ENCODE data around the gene KIF21B.
"Not testable (repeated sequence)": the region's sequence is repeated elsewhere in the genome, so short reads cannot be mapped to it uniquely, and the experiment has no call there.

KIF21B gene

GRCh38 chr1:200965111-200965805 lies 58.3 kb downstream of the KIF21B start:
- Mint-ChIP-seq H3K4me3 (no peak overlapping the region), H3K27me3 (no peaks in the 10 kb centered on the region), H3K4me1 (peaks cover 18% of the 10 kb centered on the region), H3K9me3 (no peaks in the 10 kb centered on the region), H3K27ac (peak overlapping the region in 1 of 2 donors; percentile 28)
- ATAC-seq, result no peak
- no peak for DNase-seq

GRCh38 chr1:200963888-200964287 lies 59.6 kb downstream of the KIF21B start:
- not testable (repeated sequence) for H3K27me3 Mint-ChIP-seq

GRCh38 chr1:200963076-200963475 lies 60.4 kb downstream of the KIF21B start:
- Mint-ChIP-seq H3K9me3 (no peaks in the 10 kb centered on the region), H3K4me3 (no peak overlapping the region), H3K4me1 (no peaks in the 10 kb centered on the region), H3K27me3 (no peaks in the 10 kb centered on the region), H3K27ac (peak overlapping the region; percentile 6 to 67)
- ATAC-seq (no peak), DNase-seq (no peak)

More at GRCh38 chr1:200963888-200964287, 59.6 kb downstream of the KIF21B start:
- ATAC-seq, H3K4me1 Mint-ChIP-seq, H3K27ac Mint-ChIP-seq, H3K4me3 Mint-ChIP-seq, DNase-seq, H3K9me3 Mint-ChIP-seq: not testable (repeated sequence)

GRCh38 chr1:200962631-200963030 lies 60.9 kb downstream of the KIF21B start:
- H3K4me1 Mint-ChIP-seq, result no peaks in the 10 kb centered on the region
- DNase-seq (no peak), ATAC-seq (no peak)
- H3K27ac Mint-ChIP-seq, result peak overlapping the region; percentile 6 to 67
- H3K4me3 Mint-ChIP-seq, result no peak overlapping the region
- no peaks in the 10 kb centered on the region for H3K9me3 Mint-ChIP-seq
- H3K27me3 Mint-ChIP-seq, result no peaks in the 10 kb centered on the region

- H3K9me3 Mint-ChIP-seq, H3K27me3 Mint-ChIP-seq, H3K4me1 Mint-ChIP-seq, H3K4me3 Mint-ChIP-seq, ATAC-seq, DNase-seq: not testable (repeated sequence)
- peak overlapping the region in 1 of 2 donors; percentile 29 for H3K27ac Mint-ChIP-seq
These were observed 61.4 kb downstream of the KIF21B start for GRCh38 chr1:200962151-200962550.

GRCh38 chr1:200960948-200961340 lies 62.6 kb downstream of the KIF21B start:
- H3K4me3 Mint-ChIP-seq, result no peak overlapping the region
- ATAC-seq (no peak), DNase-seq (no peak)
- H3K9me3 Mint-ChIP-seq, result no peaks in the 10 kb centered on the region
- peaks cover under 1% of the 10 kb centered on the region for H3K27me3 Mint-ChIP-seq
- H3K4me1 Mint-ChIP-seq, result no peaks in the 10 kb centered on the region
- H3K27ac Mint-ChIP-seq, result no peak overlapping the region

GRCh38 chr1:200960236-200960947 lies 63.1 kb downstream of the KIF21B start:
- H3K9me3 Mint-ChIP-seq, result no peaks in the 10 kb centered on the region
- peak overlapping the region in 1 of 2 donors; percentile 59 for H3K27ac Mint-ChIP-seq
- no peak for ATAC-seq
- peaks cover 6% of the 10 kb centered on the region for H3K27me3 Mint-ChIP-seq
- no peaks in the 10 kb centered on the region for H3K4me1 Mint-ChIP-seq
- H3K4me3 Mint-ChIP-seq, result no peak overlapping the region
- DNase-seq, result no peak

- Mint-ChIP-seq H3K27me3 (peaks cover 16% of the 10 kb centered on the region), H3K4me3 (no peak overlapping the region), H3K27ac (peak overlapping the region in 1 of 2 donors; percentile 68), H3K4me1 (no peaks in the 10 kb centered on the region), H3K9me3 (no peaks in the 10 kb centered on the region)
- ATAC-seq (no peak), DNase-seq (no peak)
These were observed 64.0 kb downstream of the KIF21B start for GRCh38 chr1:200959411-200959921.

GRCh38 chr1:200958597-200958996 lies 64.9 kb downstream of the KIF21B start:
- no peaks in the 10 kb centered on the region for H3K4me1 Mint-ChIP-seq
- H3K4me3 Mint-ChIP-seq, result no peak overlapping the region
- H3K27ac Mint-ChIP-seq, result no peak overlapping the region
- no peaks in the 10 kb centered on the region for H3K9me3 Mint-ChIP-seq
- ATAC-seq (no peak), DNase-seq (no peak)
- H3K27me3 Mint-ChIP-seq, result peaks cover 18% of the 10 kb centered on the region

- Mint-ChIP-seq H3K4me3 (no peak overlapping the region), H3K27me3 (peaks cover 18% of the 10 kb centered on the region), H3K27ac (no peak overlapping the region), H3K4me1 (no peaks in the 10 kb centered on the region), H3K9me3 (no peaks in the 10 kb centered on the region)
- DNase-seq (no peak), ATAC-seq (no peak)
These were observed 69.1 kb downstream of the KIF21B start for GRCh38 chr1:200954434-200954833.

- Mint-ChIP-seq H3K9me3 (peaks cover 13 to 14% of the 10 kb centered on the region in 2 donors), H3K4me1 (no peaks in the 10 kb centered on the region), H3K4me3 (no peak overlapping the region), H3K27me3 (peaks cover 25% of the 10 kb centered on the region), H3K27ac (no peak overlapping the region)
- no peak for DNase-seq
- ATAC-seq, result no peak
These were observed 72.5 kb downstream of the KIF21B start for GRCh38 chr1:200951016-200951415.

GRCh38 chr1:200949626-200950025 lies 73.9 kb downstream of the KIF21B start:
- Mint-ChIP-seq H3K9me3 (peaks cover 13 to 14% of the 10 kb centered on the region in 2 donors), H3K27me3 (peaks cover 11% of the 10 kb centered on the region), H3K27ac (no peak overlapping the region), H3K4me1 (no peaks in the 10 kb centered on the region), H3K4me3 (no peak overlapping the region)
- no peak for ATAC-seq
- no peak for DNase-seq

GRCh38 chr1:200947059-200947566 lies 76.4 kb downstream of the KIF21B start:
- ATAC-seq (no peak), DNase-seq (no peak)
- no peaks in the 10 kb centered on the region for H3K4me1 Mint-ChIP-seq

GRCh38 chr1:200945111-200945510 lies 78.4 kb downstream of the KIF21B start:
- Mint-ChIP-seq H3K4me1 (no peaks in the 10 kb centered on the region), H3K27ac (no peak overlapping the region), H3K4me3 (no peak overlapping the region), H3K9me3 (peaks cover 27 to 28% of the 10 kb centered on the region in 2 donors), H3K27me3 (peaks cover 7% of the 10 kb centered on the region)
- DNase-seq (no peak), ATAC-seq (no peak)

More at GRCh38 chr1:200947059-200947566, 76.4 kb downstream of the KIF21B start:
- Mint-ChIP-seq H3K9me3 (peaks cover 19 to 20% of the 10 kb centered on the region in 2 donors), H3K27me3 (peaks cover 7% of the 10 kb centered on the region), H3K27ac (no peak overlapping the region), H3K4me3 (no peak overlapping the region)

GRCh38 chr1:200938955-200939354 lies 84.6 kb downstream of the KIF21B start:
- Mint-ChIP-seq H3K4me1 (peaks cover 5% of the 10 kb centered on the region), H3K4me3 (no peak overlapping the region), H3K27ac (no peak overlapping the region), H3K27me3 (no peaks in the 10 kb centered on the region), H3K9me3 (peaks cover 9% of the 10 kb centered on the region in 2 donors)
- ATAC-seq, result peak; percentile 89
- DNase-seq, result peak in 1 of 2 donors; percentile 45

Measured in stimulated activated naive CD8-positive, alpha-beta T cell treated with anti-CD3 and anti-CD28 coated beads, Interleukin-15, amount 100 ng/mL, for 72 hours (primary cell).